ENCODE data around the gene RCOR1. TPM values are rescaled to one million over a fixed set of nuclear protein-coding genes. Genes with fewer than 3 reads are reported as not detected.
A peak's percentile ranks its signal among the peaks of the same experiment; 100 is the strongest.
"Not testable (repeated sequence)": the region's sequence is repeated elsewhere in the genome, so short reads cannot be mapped to it uniquely, and the experiment has no call there.

RCOR1 gene
- total RNA-seq, 1 donor from 2014 or later: 43.6 TPM

DNA sequence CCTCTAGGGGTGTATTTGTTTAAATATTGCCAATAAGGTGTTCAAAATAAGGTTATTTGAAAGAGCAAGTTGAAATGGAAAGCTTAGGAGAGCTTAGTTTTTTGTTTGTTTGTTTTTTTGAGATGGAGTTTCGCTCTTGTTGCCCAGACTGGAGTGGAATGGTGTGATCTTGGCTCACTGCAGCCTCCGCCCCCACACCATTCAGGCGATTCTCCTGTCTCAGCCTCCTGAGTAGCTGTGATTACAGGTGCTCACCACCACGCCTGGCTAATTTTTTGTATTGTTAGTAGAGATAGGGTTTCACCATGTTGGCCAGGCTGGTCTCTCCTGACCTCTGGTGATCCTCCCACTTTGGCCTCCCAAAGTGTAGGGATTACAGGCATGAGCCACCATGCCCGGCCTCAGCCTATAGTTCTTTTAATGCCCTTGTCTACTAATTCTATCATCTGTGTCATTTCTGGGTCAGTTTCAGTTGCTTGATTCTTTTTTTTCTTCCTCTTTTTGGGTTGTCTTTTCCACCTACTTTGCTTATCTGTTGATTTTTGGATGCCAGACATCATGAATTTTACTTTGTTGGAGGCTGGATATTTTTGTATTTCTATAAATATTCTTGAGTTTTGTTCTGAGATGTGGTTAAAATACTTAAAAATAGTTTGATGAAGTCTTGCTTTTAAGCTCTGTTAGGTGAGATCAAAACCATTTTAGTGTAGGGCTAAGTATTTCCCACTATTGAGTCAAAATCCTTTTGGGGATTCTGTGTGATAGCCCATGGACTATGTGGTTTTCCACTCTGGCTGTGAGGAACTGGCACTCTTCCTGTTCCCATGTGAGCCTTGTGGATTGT lies 18.7 kb downstream of the RCOR1 start:
- Histone ChIP-seq H3K4me1 (peaks cover 5% of the 10 kb centered on the region), H3K27ac (no peak overlapping the region), H3K9me3 (no peaks in the 10 kb centered on the region), H3K27me3 (no peaks in the 10 kb centered on the region), H3K4me3 (no peak overlapping the region), H3K36me3 (no peaks in the 10 kb centered on the region)
- ATAC-seq: no peak
- DNase-seq: no peak
- TF ChIP-seq, protein P1, sequence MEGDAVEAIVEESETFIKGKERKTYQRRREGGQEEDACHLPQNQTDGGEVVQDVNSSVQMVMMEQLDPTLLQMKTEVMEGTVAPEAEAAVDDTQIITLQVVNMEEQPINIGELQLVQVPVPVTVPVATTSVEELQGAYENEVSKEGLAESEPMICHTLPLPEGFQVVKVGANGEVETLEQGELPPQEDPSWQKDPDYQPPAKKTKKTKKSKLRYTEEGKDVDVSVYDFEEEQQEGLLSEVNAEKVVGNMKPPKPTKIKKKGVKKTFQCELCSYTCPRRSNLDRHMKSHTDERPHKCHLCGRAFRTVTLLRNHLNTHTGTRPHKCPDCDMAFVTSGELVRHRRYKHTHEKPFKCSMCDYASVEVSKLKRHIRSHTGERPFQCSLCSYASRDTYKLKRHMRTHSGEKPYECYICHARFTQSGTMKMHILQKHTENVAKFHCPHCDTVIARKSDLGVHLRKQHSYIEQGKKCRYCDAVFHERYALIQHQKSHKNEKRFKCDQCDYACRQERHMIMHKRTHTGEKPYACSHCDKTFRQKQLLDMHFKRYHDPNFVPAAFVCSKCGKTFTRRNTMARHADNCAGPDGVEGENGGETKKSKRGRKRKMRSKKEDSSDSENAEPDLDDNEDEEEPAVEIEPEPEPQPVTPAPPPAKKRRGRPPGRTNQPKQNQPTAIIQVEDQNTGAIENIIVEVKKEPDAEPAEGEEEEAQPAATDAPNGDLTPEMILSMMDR (IDR thresholded peaks at IDR 0.05): no peak
- intact Hi-C loops (cut with DNase I): no loop called here

- intact Hi-C loops (cut with DNase I): no loop called here
- TF ChIP-seq, protein P1 (IDR thresholded peaks at IDR 0.05): no peak
- Histone ChIP-seq H3K27ac (no peak overlapping the region), H3K36me3 (no peaks in the 10 kb centered on the region), H3K27me3 (no peaks in the 10 kb centered on the region), H3K9me3 (no peaks in the 10 kb centered on the region), H3K4me1 (peaks cover 17% of the 10 kb centered on the region), H3K4me3 (no peak overlapping the region)
- no peak for DNase-seq
- no peak for ATAC-seq
These were observed 23.9 kb downstream of the RCOR1 start for GRCh38 chr14:102616318-102616717.

- intact Hi-C loops (cut with DNase I): no loop called here
- ATAC-seq (no peak), DNase-seq (no peak)
- Histone ChIP-seq H3K4me1 (peaks cover 17% of the 10 kb centered on the region), H3K27ac (no peak overlapping the region), H3K9me3 (no peaks in the 10 kb centered on the region), H3K27me3 (no peaks in the 10 kb centered on the region), H3K36me3 (no peaks in the 10 kb centered on the region), H3K4me3 (no peak overlapping the region)
- TF ChIP-seq, protein P1 (IDR thresholded peaks at IDR 0.05): no peak
These were observed 24.4 kb downstream of the RCOR1 start for GRCh38 chr14:102616799-102617198.

GRCh38 chr14:102619012-102619411 lies 26.6 kb downstream of the RCOR1 start:
- DNase-seq; intact Hi-C loops (cut with DNase I); H3K36me3 ChIP-seq; H3K9me3 ChIP-seq; H3K27me3 ChIP-seq; H3K4me3 ChIP-seq; H3K27ac ChIP-seq: not testable (repeated sequence)
- peak; percentile 29 for ATAC-seq
- peaks cover 26% of the 10 kb centered on the region for H3K4me1 ChIP-seq

GRCh38 chr14:102620413-102620812 lies 28.0 kb downstream of the RCOR1 start:
- DNase-seq: no peak
- Histone ChIP-seq H3K9me3 (no peaks in the 10 kb centered on the region), H3K27me3 (no peaks in the 10 kb centered on the region), H3K27ac (no peak overlapping the region), H3K36me3 (no peaks in the 10 kb centered on the region), H3K4me1 (peaks cover 26% of the 10 kb centered on the region), H3K4me3 (no peak overlapping the region)
- intact Hi-C loops (cut with DNase I): no loop called here
- ATAC-seq: no peak
- TF ChIP-seq, protein P1 (IDR thresholded peaks at IDR 0.05): no peak

DNA sequence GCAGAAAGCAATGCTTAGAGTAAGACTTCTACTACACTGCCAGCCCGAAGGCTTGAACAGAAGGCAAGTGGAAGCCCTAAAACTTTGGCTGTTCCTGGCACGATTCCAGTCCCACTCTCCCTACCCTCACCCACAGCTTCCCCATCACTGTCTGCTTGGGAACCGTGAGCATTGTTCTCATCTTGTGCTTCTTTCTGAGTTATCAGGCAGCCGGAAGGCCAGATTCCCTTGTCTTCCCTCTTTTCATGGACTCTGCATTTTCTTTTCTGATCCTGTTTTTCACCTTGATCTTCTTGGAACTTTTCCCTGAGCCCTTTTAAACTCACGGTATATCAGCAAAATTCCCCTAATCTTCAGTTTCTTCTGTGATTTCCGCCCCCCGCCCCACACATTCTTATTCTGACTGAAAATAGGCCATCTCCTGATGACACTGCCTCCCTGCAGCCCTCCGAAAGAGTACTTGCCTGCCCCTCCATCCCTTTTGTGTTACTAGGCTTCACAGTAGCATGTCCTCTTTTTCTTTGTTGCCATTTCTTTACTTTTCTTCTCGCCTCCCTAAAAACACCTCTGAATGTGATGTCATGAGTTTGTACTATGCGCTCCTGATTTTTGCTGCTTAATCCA lies 29.9 kb downstream of the RCOR1 start:
- Histone ChIP-seq H3K4me1 (peaks cover 18% of the 10 kb centered on the region), H3K27me3 (no peaks in the 10 kb centered on the region), H3K36me3 (no peaks in the 10 kb centered on the region), H3K4me3 (no peak overlapping the region), H3K9me3 (no peaks in the 10 kb centered on the region), H3K27ac (no peak overlapping the region)
- DNase-seq: no peak
- TF ChIP-seq, protein P1 (IDR thresholded peaks at IDR 0.05): no peak
- intact Hi-C loops (cut with DNase I): no loop called here
- ATAC-seq: peak; percentile 52

Measured in upper lobe of right lung (tissue), 1 donor.